ENCODE results near the gene HDAC7. TPM values are rescaled to one million over a fixed set of nuclear protein-coding genes. Genes with fewer than 3 reads are reported as not detected.
"Not testable (repeated sequence)": the region's sequence is repeated elsewhere in the genome, so short reads cannot be mapped to it uniquely, and the experiment has no call there.

Gene HDAC7
- total RNA-seq, 1 donor, result 47.9 TPM

GRCh38 chr12:47843226-47843980 is 23.7 kb upstream of the HDAC7 start:
- DNase-seq (ENCODE audit: low read depth), result no peak
- H3K4me3 ChIP-seq (ENCODE audit: low read depth, low read length), result no peak overlapping the region
- TF ChIP-seq CTCF (IDR thresholded peaks at IDR 0.05; ENCODE audit: insufficient read depth, low read depth, low read length), result no peak

- not testable (repeated sequence) for H3K4me3 ChIP-seq (ENCODE audit: low read depth, low read length); DNase-seq (ENCODE audit: low read depth)
Measured at GRCh38 chr12:47842543-47842942, 22.8 kb upstream of the HDAC7 start.

- TF ChIP-seq CTCF (IDR thresholded peaks at IDR 0.05; ENCODE audit: insufficient read depth, low read depth, low read length), result no peak
- no peak overlapping the region for H3K4me3 ChIP-seq (ENCODE audit: low read depth, low read length)
- peak; percentile 66 for DNase-seq (ENCODE audit: low read depth)
Measured at GRCh38 chr12:47841910-47842309, 22.2 kb upstream of the HDAC7 start.

- peak; percentile 84 for DNase-seq (ENCODE audit: low read depth)
- H3K4me3 ChIP-seq (ENCODE audit: low read depth, low read length), result no peak overlapping the region
- TF ChIP-seq CTCF (IDR thresholded peaks at IDR 0.05; ENCODE audit: insufficient read depth, low read depth, low read length), result no peak
Measured at GRCh38 chr12:47841501-47841900, 21.8 kb upstream of the HDAC7 start.

GRCh38 chr12:47840571-47840970 is 20.9 kb upstream of the HDAC7 start:
- no peak overlapping the region for H3K4me3 ChIP-seq (ENCODE audit: low read depth, low read length)
- DNase-seq (ENCODE audit: low read depth), result no peak
- TF ChIP-seq CTCF (IDR thresholded peaks at IDR 0.05; ENCODE audit: insufficient read depth, low read depth, low read length), result no peak

GRCh38 chr12:47839214-47839876 is 19.6 kb upstream of the HDAC7 start:
- no peak overlapping the region for H3K4me3 ChIP-seq (ENCODE audit: low read depth, low read length)
- no peak for DNase-seq (ENCODE audit: low read depth)
- TF ChIP-seq CTCF (IDR thresholded peaks at IDR 0.05; ENCODE audit: insufficient read depth, low read depth, low read length), result no peak

GRCh38 chr12:47838286-47838931 is 18.7 kb upstream of the HDAC7 start:
- peak; percentile 45 for TF ChIP-seq CTCF (IDR thresholded peaks at IDR 0.05; ENCODE audit: insufficient read depth, low read depth, low read length)
- H3K4me3 ChIP-seq (ENCODE audit: low read depth, low read length), result no peak overlapping the region
- peak; percentile 49 for DNase-seq (ENCODE audit: low read depth)

Measured in fibroblast of villous mesenchyme (primary cell).